ENCODE measurements around the gene HMGCS2. TPM values are rescaled to one million over a fixed set of nuclear protein-coding genes. Genes with fewer than 3 reads are reported as not detected.

Gene HMGCS2
- total RNA-seq, 4 donors from 2014 or later: not detected

- no peak for TF ChIP-seq POLR2A (IDR thresholded peaks at IDR 0.05)
- TF ChIP-seq, protein P1, sequence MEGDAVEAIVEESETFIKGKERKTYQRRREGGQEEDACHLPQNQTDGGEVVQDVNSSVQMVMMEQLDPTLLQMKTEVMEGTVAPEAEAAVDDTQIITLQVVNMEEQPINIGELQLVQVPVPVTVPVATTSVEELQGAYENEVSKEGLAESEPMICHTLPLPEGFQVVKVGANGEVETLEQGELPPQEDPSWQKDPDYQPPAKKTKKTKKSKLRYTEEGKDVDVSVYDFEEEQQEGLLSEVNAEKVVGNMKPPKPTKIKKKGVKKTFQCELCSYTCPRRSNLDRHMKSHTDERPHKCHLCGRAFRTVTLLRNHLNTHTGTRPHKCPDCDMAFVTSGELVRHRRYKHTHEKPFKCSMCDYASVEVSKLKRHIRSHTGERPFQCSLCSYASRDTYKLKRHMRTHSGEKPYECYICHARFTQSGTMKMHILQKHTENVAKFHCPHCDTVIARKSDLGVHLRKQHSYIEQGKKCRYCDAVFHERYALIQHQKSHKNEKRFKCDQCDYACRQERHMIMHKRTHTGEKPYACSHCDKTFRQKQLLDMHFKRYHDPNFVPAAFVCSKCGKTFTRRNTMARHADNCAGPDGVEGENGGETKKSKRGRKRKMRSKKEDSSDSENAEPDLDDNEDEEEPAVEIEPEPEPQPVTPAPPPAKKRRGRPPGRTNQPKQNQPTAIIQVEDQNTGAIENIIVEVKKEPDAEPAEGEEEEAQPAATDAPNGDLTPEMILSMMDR (IDR thresholded peaks at IDR 0.05): no peak
- no peak for TF ChIP-seq EP300 (IDR thresholded peaks at IDR 0.05)
- 44 to 69% methylated on average over 1 of the region's 1 CpG for WGBS, 2 donors
- no peaks in the 10 kb centered on the region for H3K4me1 ChIP-seq
- H3K4me3 ChIP-seq: no peak overlapping the region
- H3K27me3 ChIP-seq: no peaks in the 10 kb centered on the region
- H3K27ac ChIP-seq: no peak overlapping the region
- no peaks in the 10 kb centered on the region for H3K9me3 ChIP-seq
- no peaks in the 10 kb centered on the region for H3K36me3 ChIP-seq
- no peak for DNase-seq (ENCODE audit: low spot score in 2 of 2)
Observed at GRCh38 chr1:119797162-119797561, 28.5 kb upstream of the HMGCS2 start.

- Histone ChIP-seq H3K36me3 (no peaks in the 10 kb centered on the region), H3K9me3 (no peaks in the 10 kb centered on the region), H3K4me3 (no peak overlapping the region), H3K4me1 (no peaks in the 10 kb centered on the region), H3K27me3 (no peaks in the 10 kb centered on the region), H3K27ac (no peak overlapping the region)
- 82 to 86% methylated on average over 9 of the region's 9 CpGs for WGBS, 2 donors
- no peak for DNase-seq (ENCODE audit: low spot score in 2 of 2)
- TF ChIP-seq POLR2A (IDR thresholded peaks at IDR 0.05): no peak
- TF ChIP-seq, protein P1 (IDR thresholded peaks at IDR 0.05): no peak
- TF ChIP-seq EP300 (IDR thresholded peaks at IDR 0.05): no peak
Observed at GRCh38 chr1:119795261-119796200, 26.8 kb upstream of the HMGCS2 start.

- no peak for DNase-seq (ENCODE audit: low spot score in 2 of 2)
- no peak overlapping the region for H3K27ac ChIP-seq
- no peaks in the 10 kb centered on the region for H3K4me1 ChIP-seq
- no peaks in the 10 kb centered on the region for H3K27me3 ChIP-seq
- H3K36me3 ChIP-seq: no peaks in the 10 kb centered on the region
- no peak overlapping the region for H3K4me3 ChIP-seq
- 61 to 67% methylated on average over 3 of the region's 3 CpGs for WGBS, 2 donors
- no peaks in the 10 kb centered on the region for H3K9me3 ChIP-seq
- TF ChIP-seq, protein P1 (IDR thresholded peaks at IDR 0.05): no peak
- TF ChIP-seq EP300 (IDR thresholded peaks at IDR 0.05) (no peak), POLR2A (IDR thresholded peaks at IDR 0.05) (no peak)
Observed at GRCh38 chr1:119794876-119795240, 26.2 kb upstream of the HMGCS2 start.

DNA sequence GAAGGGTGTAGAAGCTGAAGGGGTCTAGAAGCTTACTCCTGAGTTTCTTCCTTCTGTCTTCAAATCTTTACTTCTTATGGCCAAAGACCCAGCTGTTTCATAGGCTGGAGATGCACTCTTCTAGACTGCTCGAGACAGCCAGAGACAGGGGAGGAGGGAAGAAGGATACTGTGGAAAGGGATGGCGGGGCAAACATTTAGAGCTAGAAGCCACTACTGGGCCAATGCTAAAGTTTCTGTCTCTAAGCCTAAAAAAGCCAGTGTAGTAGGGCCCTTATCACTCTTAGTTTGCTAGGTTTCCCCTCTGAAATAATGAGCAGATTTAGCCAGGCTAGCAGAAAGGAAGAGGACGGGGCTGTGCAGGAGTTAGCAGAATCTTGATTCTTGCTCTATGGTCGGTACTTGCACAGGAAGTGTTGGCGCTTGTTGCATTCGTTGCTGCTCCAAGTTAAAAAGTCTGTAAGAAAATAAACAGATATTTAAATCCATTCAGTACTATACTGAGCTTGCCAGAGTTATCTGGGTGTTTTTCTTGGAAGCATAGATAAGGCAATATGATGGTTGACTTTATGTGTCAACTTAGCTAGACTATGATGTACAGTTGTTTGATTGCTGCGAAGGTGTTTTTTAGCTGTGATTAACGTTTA, 25.6 kb upstream of the HMGCS2 start:
- Histone ChIP-seq H3K27me3 (no peaks in the 10 kb centered on the region), H3K4me3 (no peak overlapping the region), H3K36me3 (no peaks in the 10 kb centered on the region), H3K4me1 (no peaks in the 10 kb centered on the region), H3K9me3 (no peaks in the 10 kb centered on the region), H3K27ac (no peak overlapping the region)
- WGBS, 2 donors: 72 to 74% methylated on average over 8 of the region's 8 CpGs
- TF ChIP-seq EP300 (IDR thresholded peaks at IDR 0.05): no peak
- TF ChIP-seq, protein P1 (IDR thresholded peaks at IDR 0.05): no peak
- TF ChIP-seq POLR2A (IDR thresholded peaks at IDR 0.05): no peak
- no peak for DNase-seq (ENCODE audit: low spot score in 2 of 2)

GRCh38 chr1:119791377-119791776, 22.7 kb upstream of the HMGCS2 start:
- no peak overlapping the region for H3K4me3 ChIP-seq
- H3K27ac ChIP-seq: no peak overlapping the region
- H3K9me3 ChIP-seq: no peaks in the 10 kb centered on the region
- H3K36me3 ChIP-seq: no peaks in the 10 kb centered on the region
- H3K4me1 ChIP-seq: no peaks in the 10 kb centered on the region
- no peaks in the 10 kb centered on the region for H3K27me3 ChIP-seq
- 96 to 97% methylated on average over 4 of the region's 4 CpGs for WGBS, 2 donors
- no peak for DNase-seq (ENCODE audit: low spot score in 2 of 2)
- TF ChIP-seq POLR2A (IDR thresholded peaks at IDR 0.05): no peak

All from tibial nerve (tissue), 4 donors.